DMS153 treated with DMSO at 0.1 percent for 48 hours (cell line): ENCODE measurements around the gene TP53.

Experiments used
- DNase-seq: peaks from one replicate; lab custom pipeline; 2025; ENCODE audit not compliant: unreplicated experiment; lab: John Stamatoyannopoulos, UW

TP53 gene

GRCh38 chr17:7687072-7687907 lies at the start of gene TP53:
TP53 (minus strand) TSS chr17:7687490; CDS start chr17:7676594, 10,896 bp downstream.
- no peak for DNase-seq

- DNase-seq = no peak
Measured at GRCh38 chr17:7732981-7733539, 45.8 kb upstream of the TP53 start.

GRCh38 chr17:7729816-7730215 lies 42.5 kb upstream of the TP53 start:
- DNase-seq = no peak

GRCh38 chr17:7727886-7728285 lies 40.6 kb upstream of the TP53 start:
- no peak for DNase-seq

- DNase-seq = no peak
Measured at GRCh38 chr17:7721612-7722011, 34.3 kb upstream of the TP53 start.

GRCh38 chr17:7720125-7720524 lies 32.8 kb upstream of the TP53 start:
- DNase-seq = no peak

- no peak for DNase-seq
Measured at GRCh38 chr17:7719661-7720060, 32.4 kb upstream of the TP53 start.

- DNase-seq = no peak
Measured at GRCh38 chr17:7717756-7718350, 30.6 kb upstream of the TP53 start.

GRCh38 chr17:7716901-7717755 lies 29.8 kb upstream of the TP53 start, which contains the start of gene DNAH2:
DNAH2 (plus strand) TSS chr17:7717744; CDS start chr17:7719735, 1,991 bp downstream.
- DNase-seq = peak; percentile 50

GRCh38 chr17:7715936-7716886 lies 28.9 kb upstream of the TP53 start:
- no peak for DNase-seq

- DNase-seq = no peak
Measured at GRCh38 chr17:7714721-7715594, 27.7 kb upstream of the TP53 start.

GRCh38 chr17:7713782-7714181 lies 26.5 kb upstream of the TP53 start:
- no peak for DNase-seq

- DNase-seq = no peak
Measured at GRCh38 chr17:7712111-7712771, 25.0 kb upstream of the TP53 start.

- no peak for DNase-seq
Measured at GRCh38 chr17:7711051-7711755, 23.9 kb upstream of the TP53 start.

GRCh38 chr17:7710301-7710700 lies 23.0 kb upstream of the TP53 start:
- no peak for DNase-seq

- DNase-seq = no peak
Measured at GRCh38 chr17:7709031-7709430, 21.7 kb upstream of the TP53 start.

GRCh38 chr17:7707858-7708750 lies 20.8 kb upstream of the TP53 start:
- DNase-seq = no peak
